Type B pancreatic cell (in vitro differentiated cells): Measurements from ENCODE around the gene MYL2. TPM values are rescaled to one million over a fixed set of nuclear protein-coding genes. Genes with fewer than 3 reads are reported as not detected.

Experiments
- DNase-seq: peaks from one replicate; pipeline ENCODE4 v3.0.0; 2021; ENCODE audit warnings: mixed read lengths; ENCODE audit not compliant: unreplicated experiment; ENCODE audit errors: extremely low spot score
- H3K27ac Mint-ChIP-seq: 2 replicates; pipeline ENCODE4 v1.8.0; 2021; ENCODE audit warnings: mild to moderate bottlenecking, mixed read lengths
- H3K27me3 Mint-ChIP-seq: 2 replicates; pipeline ENCODE4 v1.8.0; 2021; ENCODE audit warnings: mixed read lengths
- H3K36me3 Mint-ChIP-seq: 2 replicates; pipeline ENCODE4 v1.8.0; 2021; ENCODE audit warnings: mixed read lengths
- H3K4me1 Mint-ChIP-seq: one replicate; pipeline ENCODE4 v1.8.0; 2021; ENCODE audit warnings: mixed read lengths; ENCODE audit not compliant: unreplicated experiment
- H3K4me3 Mint-ChIP-seq: 2 replicates; pipeline ENCODE4 v1.8.0; 2021; ENCODE audit warnings: mild to moderate bottlenecking, mixed read lengths
- H3K9me3 Mint-ChIP-seq: 2 replicates; pipeline ENCODE4 v1.8.0; 2021; ENCODE audit warnings: mixed read lengths
- CTCF ChIP-seq: fragments of 200-600 bp; sonication (generic); conservative IDR thresholded peaks from 2 replicates; pipeline ENCODE4 v1.5.0; 2021; ENCODE audit warnings: antibody characterized with exemption, mild to moderate bottlenecking
- total RNA-seq: library from RNA; stranded (reverse); gene quantifications from 2 replicates; pipeline ENCODE4 v1.2.1, GENCODE V29; 2021; ENCODE audit warnings: low replicate concordance

Gene MYL2
- total RNA-seq, 1 donor from 2014 or later: not detected

- Mint-ChIP-seq H3K36me3 (no peaks in the 10 kb centered on the region), H3K4me1 (peaks cover 11% of the 10 kb centered on the region), H3K27me3 (peaks cover 22% of the 10 kb centered on the region), H3K9me3 (no peaks in the 10 kb centered on the region), H3K27ac (peak overlapping the region; percentile 4), H3K4me3 (no peak overlapping the region)
- no peak for TF ChIP-seq CTCF
- DNase-seq: no peak
Observed at GRCh38 chr12:110889361-110889760, 31.0 kb downstream of the MYL2 start.

GRCh38 chr12:110888256-110888991 is 32.0 kb downstream of the MYL2 start:
- Mint-ChIP-seq H3K27me3 (peaks cover 19% of the 10 kb centered on the region), H3K4me3 (no peak overlapping the region), H3K36me3 (no peaks in the 10 kb centered on the region), H3K4me1 (peaks cover 11% of the 10 kb centered on the region), H3K9me3 (no peaks in the 10 kb centered on the region), H3K27ac (no peak overlapping the region)
- no peak for DNase-seq
- TF ChIP-seq CTCF: peak; percentile 32

GRCh38 chr12:110885152-110885840 is 35.1 kb downstream of the MYL2 start:
- Mint-ChIP-seq H3K27ac (no peak overlapping the region), H3K9me3 (no peaks in the 10 kb centered on the region), H3K4me1 (peaks cover 11% of the 10 kb centered on the region), H3K36me3 (no peaks in the 10 kb centered on the region), H3K4me3 (no peak overlapping the region), H3K27me3 (peaks cover 17% of the 10 kb centered on the region)
- TF ChIP-seq CTCF: no peak
- no peak for DNase-seq

- TF ChIP-seq CTCF: no peak
- peaks cover 5% of the 10 kb centered on the region for H3K27me3 Mint-ChIP-seq
- peaks cover 11% of the 10 kb centered on the region for H3K4me1 Mint-ChIP-seq
- no peak for DNase-seq
- no peaks in the 10 kb centered on the region for H3K9me3 Mint-ChIP-seq
- no peak overlapping the region for H3K27ac Mint-ChIP-seq
- H3K4me3 Mint-ChIP-seq: no peak overlapping the region
- no peaks in the 10 kb centered on the region for H3K36me3 Mint-ChIP-seq
Observed at GRCh38 chr12:110883251-110883650, 37.1 kb downstream of the MYL2 start.

- DNase-seq: no peak
- Mint-ChIP-seq H3K4me1 (peaks cover 7% of the 10 kb centered on the region), H3K9me3 (no peaks in the 10 kb centered on the region), H3K36me3 (no peaks in the 10 kb centered on the region), H3K27me3 (no peaks in the 10 kb centered on the region), H3K27ac (no peak overlapping the region), H3K4me3 (no peak overlapping the region)
- no peak for TF ChIP-seq CTCF
Observed at GRCh38 chr12:110880651-110881050, 39.7 kb downstream of the MYL2 start.
